ENCODE results near the gene RNF208.
"Not testable (repeated sequence)": the region's sequence is repeated elsewhere in the genome, so short reads cannot be mapped to it uniquely, and the experiment has no call there.

The RNF208 gene

GRCh38 chr9:137252555-137253506 is 30.8 kb upstream of the RNF208 start:
- DNase-seq, result no peak

GRCh38 chr9:137251490-137252268 is 29.6 kb upstream of the RNF208 start:
- no peak for DNase-seq

- DNase-seq, result no peak
Observed at GRCh38 chr9:137251194-137251461, 29.1 kb upstream of the RNF208 start, which contains the start of gene STPG3. Gene STPG3, plus strand, starts transcription at chr9:137251286. Its CDS starts 1 bp downstream, at chr9:137251287.

- DNase-seq, result no peak
Observed at GRCh38 chr9:137250329-137251193, 28.5 kb upstream of the RNF208 start.

- no peak for DNase-seq
Observed at GRCh38 chr9:137247916-137248175, 25.8 kb upstream of the RNF208 start.

- no peak for DNase-seq
Observed at GRCh38 chr9:137247135-137247915, 25.3 kb upstream of the RNF208 start.

GRCh38 chr9:137245450-137246421 is 23.7 kb upstream of the RNF208 start:
- no peak for DNase-seq

- no peak for DNase-seq
Observed at GRCh38 chr9:137244486-137245449, 22.7 kb upstream of the RNF208 start.

GRCh38 chr9:137243626-137244485 is 21.8 kb upstream of the RNF208 start:
- peak; percentile 40 for DNase-seq

GRCh38 chr9:137243266-137243625 is 21.2 kb upstream of the RNF208 start:
- not testable (repeated sequence) for DNase-seq

GRCh38 chr9:137242269-137243203 is 20.5 kb upstream of the RNF208 start:
- no peak for DNase-seq

GRCh38 chr9:137241490-137242268 is 19.6 kb upstream of the RNF208 start:
- DNase-seq, result peak; percentile 60

GRCh38 chr9:137240841-137241489 is 18.9 kb upstream of the RNF208 start, which contains the start of gene TUBB4B:
Gene TUBB4B, plus strand, starts transcription at chr9:137241287. Its CDS starts 74 bp downstream, at chr9:137241361.
- DNase-seq, result peak; percentile 100

- DNase-seq, result peak; percentile 66
Observed at GRCh38 chr9:137240318-137240840, 18.3 kb upstream of the RNF208 start.

GRCh38 chr9:137239541-137240200 is 17.6 kb upstream of the RNF208 start:
- DNase-seq, result not testable (repeated sequence)
